ENCODE measurements around the gene PRR33. TPM values are rescaled to one million over a fixed set of nuclear protein-coding genes. Genes with fewer than 3 reads are reported as not detected.
"Not testable (repeated sequence)": the region's sequence is repeated elsewhere in the genome, so short reads cannot be mapped to it uniquely, and the experiment has no call there.

Gene PRR33
- total and polyA plus RNA-seq, 10 of the 15 experiments (the other 5 are each of a cell fraction or from before 2014, with no cell fraction given), result 0.02 to 1.0 (median 0.38) TPM; not detected in 6

GRCh38 chr11:1873813-1874150, 17.9 kb downstream of the PRR33 start:
- H3K36me3 ChIP-seq (ENCODE audit: control insufficient read depth in 2 of 2, insufficient read depth in 2 of 2, low read length in 1 of 2); DNase-seq (ENCODE audit: low read depth, low spot score); H3K4me3 ChIP-seq; H3K4me1 ChIP-seq (ENCODE audit: control insufficient read depth, insufficient read depth, low read length); ATAC-seq; SMC1A ChIA-PET (ENCODE audit: uncharacterized antibody, unreplicated experiment); H3K27ac ChIP-seq (ENCODE audit: control insufficient read depth, insufficient read depth); H3K4me2 ChIP-seq (ENCODE audit: control insufficient read depth, insufficient read depth); H2AFZ ChIP-seq (ENCODE audit: control insufficient read depth, low read depth, low read length); H3K9me3 ChIP-seq (replicated peaks; ENCODE audit: control insufficient read depth, insufficient read depth, low read length); BruUV-seq (replicated peaks); in situ Hi-C loops (cut with MboI); POLR2A ChIA-PET; H3K9ac ChIP-seq (ENCODE audit: control insufficient read depth, insufficient read depth, low read length); H3K27me3 ChIP-seq (replicated peaks in 1 of 2; ENCODE audit: control insufficient read depth in 2 of 2, insufficient read depth in 2 of 2, low read length in 1 of 2); FAIRE-seq; H4K20me1 ChIP-seq (ENCODE audit: control insufficient read depth, insufficient read depth); RAD21 ChIA-PET (ENCODE audit: unreplicated experiment); H3K79me2 ChIP-seq (ENCODE audit: control insufficient read depth, insufficient read depth, low read length); intact Hi-C loops (cut with micrococcal nuclease; ENCODE audit: unreplicated experiment); CTCF ChIA-PET: not testable (repeated sequence)
- no CpG with 5 or more reads among the region's 17 CpGs for WGBS (ENCODE audit: insufficient coverage, insufficient replicate concordance, low lambda C conversion rate, missing lambda C conversion rate)

DNA sequence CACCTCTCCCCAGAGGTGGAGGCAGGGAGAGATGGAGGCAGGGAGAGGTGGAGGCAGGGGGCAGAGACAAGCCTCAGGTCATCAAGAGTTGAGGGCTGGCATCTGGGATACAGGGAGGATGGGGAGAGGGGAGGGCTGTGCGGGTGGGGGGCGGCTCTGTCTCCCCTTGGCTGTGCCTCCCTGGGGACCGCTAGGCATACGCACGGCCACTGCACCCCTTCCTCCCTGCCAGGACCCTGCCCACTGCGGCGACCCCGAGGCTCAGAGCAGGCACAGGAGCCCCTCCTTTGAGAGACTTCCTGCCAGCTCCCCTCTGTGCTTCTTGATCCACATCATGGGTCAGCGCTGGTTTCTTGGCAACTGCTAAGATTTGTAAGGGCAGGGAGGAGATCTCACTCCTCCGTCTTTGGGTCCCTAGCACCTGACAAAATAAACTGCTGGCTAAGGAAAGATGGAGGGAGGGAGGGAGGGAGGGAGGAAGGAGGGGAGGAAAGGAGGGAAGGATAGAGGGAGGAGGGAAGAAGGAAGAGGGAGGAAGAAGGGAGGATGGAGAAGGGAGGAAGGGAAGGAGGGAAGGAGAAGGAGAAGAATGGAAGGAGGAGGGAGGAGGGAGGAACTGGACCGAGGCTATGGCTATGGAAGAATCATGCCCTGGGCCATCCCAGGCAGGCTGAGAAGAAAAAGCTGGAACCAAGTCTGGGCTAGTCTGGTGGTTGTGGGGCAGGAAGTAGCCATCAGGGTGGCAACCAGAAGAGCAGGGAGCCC, 18.5 kb downstream of the PRR33 start:
- H3K4me2 ChIP-seq (ENCODE audit: control insufficient read depth, insufficient read depth), result no peak overlapping the region
- TF ChIP-seq SIN3A (IDR thresholded peaks at IDR 0.05; ENCODE audit: low read depth, low read length) (no peak), STAT3 (IDR thresholded peaks at IDR 0.05; ENCODE audit: low read depth, low read length) (no peak), MTA2 (IDR thresholded peaks at IDR 0.05; ENCODE audit: low read depth) (no peak), TCF3 (IDR thresholded peaks at IDR 0.05; ENCODE audit: borderline replicate concordance, insufficient read depth, low read depth, low read length) (no peak), SMARCA5 (IDR thresholded peaks at IDR 0.05) (no peak), FOXM1 (IDR thresholded peaks at IDR 0.05; ENCODE audit: low read depth, low read length) (no peak)
- TF ChIP-seq, protein P1, sequence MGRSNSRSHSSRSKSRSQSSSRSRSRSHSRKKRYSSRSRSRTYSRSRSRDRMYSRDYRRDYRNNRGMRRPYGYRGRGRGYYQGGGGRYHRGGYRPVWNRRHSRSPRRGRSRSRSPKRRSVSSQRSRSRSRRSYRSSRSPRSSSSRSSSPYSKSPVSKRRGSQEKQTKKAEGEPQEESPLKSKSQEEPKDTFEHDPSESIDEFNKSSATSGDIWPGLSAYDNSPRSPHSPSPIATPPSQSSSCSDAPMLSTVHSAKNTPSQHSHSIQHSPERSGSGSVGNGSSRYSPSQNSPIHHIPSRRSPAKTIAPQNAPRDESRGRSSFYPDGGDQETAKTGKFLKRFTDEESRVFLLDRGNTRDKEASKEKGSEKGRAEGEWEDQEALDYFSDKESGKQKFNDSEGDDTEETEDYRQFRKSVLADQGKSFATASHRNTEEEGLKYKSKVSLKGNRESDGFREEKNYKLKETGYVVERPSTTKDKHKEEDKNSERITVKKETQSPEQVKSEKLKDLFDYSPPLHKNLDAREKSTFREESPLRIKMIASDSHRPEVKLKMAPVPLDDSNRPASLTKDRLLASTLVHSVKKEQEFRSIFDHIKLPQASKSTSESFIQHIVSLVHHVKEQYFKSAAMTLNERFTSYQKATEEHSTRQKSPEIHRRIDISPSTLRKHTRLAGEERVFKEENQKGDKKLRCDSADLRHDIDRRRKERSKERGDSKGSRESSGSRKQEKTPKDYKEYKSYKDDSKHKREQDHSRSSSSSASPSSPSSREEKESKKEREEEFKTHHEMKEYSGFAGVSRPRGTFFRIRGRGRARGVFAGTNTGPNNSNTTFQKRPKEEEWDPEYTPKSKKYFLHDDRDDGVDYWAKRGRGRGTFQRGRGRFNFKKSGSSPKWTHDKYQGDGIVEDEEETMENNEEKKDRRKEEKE (IDR thresholded peaks at IDR 0.05), result no peak
- H3K4me1 ChIP-seq (ENCODE audit: control insufficient read depth, insufficient read depth, low read length), result no peaks in the 10 kb centered on the region
- intact Hi-C loops (cut with micrococcal nuclease; ENCODE audit: unreplicated experiment), result no loop called here
- no peak overlapping the region for H3K4me3 ChIP-seq
- ATAC-seq, result no peak
- no peak for FAIRE-seq
- RAD21 ChIA-PET (ENCODE audit: unreplicated experiment), result no interaction called here
- H4K20me1 ChIP-seq (ENCODE audit: control insufficient read depth, insufficient read depth), result no peaks in the 10 kb centered on the region; the same call in 1 of the 2 replicates
- CTCF ChIA-PET, result no interaction called here
- H3K9me3 ChIP-seq (replicated peaks; ENCODE audit: control insufficient read depth, insufficient read depth, low read length), result no peaks in the 10 kb centered on the region
- peaks cover 0 to 1% of the 10 kb centered on the region in 2 experiments; a peak in 2 of 4 replicates for H3K36me3 ChIP-seq (ENCODE audit: control insufficient read depth in 2 of 2, insufficient read depth in 2 of 2, low read length in 1 of 2)
- H3K9ac ChIP-seq (ENCODE audit: control insufficient read depth, insufficient read depth, low read length), result no peak overlapping the region
- SMC1A ChIA-PET (ENCODE audit: uncharacterized antibody, unreplicated experiment), result no interaction called here
- WGBS (ENCODE audit: insufficient coverage, insufficient replicate concordance, low lambda C conversion rate, missing lambda C conversion rate), result 9% methylated on average over 6 of the region's 11 CpGs
- no peak for DNase-seq (ENCODE audit: low read depth, low spot score)
- in situ Hi-C loops (cut with MboI), result no loop called here
- H3K79me2 ChIP-seq (ENCODE audit: control insufficient read depth, insufficient read depth, low read length), result no peaks in the 10 kb centered on the region; the same call in none of the 2 replicates
- POLR2A ChIA-PET, result no interaction called here
- H2AFZ ChIP-seq (ENCODE audit: control insufficient read depth, low read depth, low read length), result no peak overlapping the region
- H3K27ac ChIP-seq (ENCODE audit: control insufficient read depth, insufficient read depth), result no peak overlapping the region
- no TSS peak for BruUV-seq (replicated peaks)
- H3K27me3 ChIP-seq (replicated peaks in 1 of 2; ENCODE audit: control insufficient read depth in 2 of 2, insufficient read depth in 2 of 2, low read length in 1 of 2), result no peaks in the 10 kb centered on the region
